Caco-2 (cell line): ENCODE measurements around the gene LMO3. TPM values are rescaled to one million over a fixed set of nuclear protein-coding genes. Genes with fewer than 3 reads are reported as not detected.

Experiments used
- BruUV-seq: library from RNA; stranded (reverse); fragments of 400-500 nt; replicated peaks from 2 replicates; lab custom pipeline; 2021; lab: Mats Ljungman, UMichigan
- CTCF ChIA-PET: fragments of 300-600 bp; sonication (Branson Sonifier 250); formaldehyde crosslinking; loops from one replicate; lab custom pipeline; 2022; ENCODE audit warnings: antibody characterized with exemption; lab: Charles Lee
- POLR2A ChIA-PET: fragments of 300-600 bp; sonication (Branson Sonifier 250); formaldehyde crosslinking; loops from one replicate; lab custom pipeline; 2022; ENCODE audit warnings: antibody characterized with exemption; lab: Charles Lee
- DNase-seq, 2 experiments: peaks; one replicate each; pipeline versions ENCODE4 v3.0.0 to v3.0.0-alpha.2; 2020 to 2022
- H3K27me3 ChIP-seq: replicated peaks from 2 replicates; pipeline ENCODE4 v1.6.0; 2011; ENCODE audit warnings: low read length; ENCODE audit not compliant: control insufficient read depth, insufficient read depth
- H3K36me3 ChIP-seq: 2 replicates; pipeline ENCODE4 v1.5.1; 2011; ENCODE audit warnings: low read length; ENCODE audit not compliant: control insufficient read depth, insufficient read depth
- H3K4me1 ChIP-seq: fragments of 250-450 bp; sonication (Bioruptor Pico); 2 replicates; pipeline ENCODE4 v1.5.1; 2020; ENCODE audit warnings: mild to moderate bottlenecking
- H3K4me3 ChIP-seq: 2 replicates; pipeline ENCODE4 v1.5.1; 2011; ENCODE audit warnings: low read depth, mild to moderate bottlenecking, control low read depth, low read length
- H3K9me3 ChIP-seq: fragments of 250-450 bp; sonication (Bioruptor Pico); 2 replicates; pipeline ENCODE4 v1.5.1; 2020; ENCODE audit warnings: mild to moderate bottlenecking, moderate library complexity
- H3K27ac Mint-ChIP-seq: one replicate; pipeline ENCODE4 v1.8.0; 2022; ENCODE audit warnings: mixed read lengths; ENCODE audit not compliant: unreplicated experiment
- H3K27me3 Mint-ChIP-seq: one replicate; pipeline ENCODE4 v1.8.0; 2022; ENCODE audit warnings: mixed read lengths; ENCODE audit not compliant: insufficient read depth, unreplicated experiment
- H3K36me3 Mint-ChIP-seq: one replicate; pipeline ENCODE4 v1.8.0; 2022; ENCODE audit warnings: mild to moderate bottlenecking, mixed read lengths; ENCODE audit not compliant: insufficient read depth, unreplicated experiment
- H3K4me1 Mint-ChIP-seq: one replicate; pipeline ENCODE4 v1.8.0; 2022; ENCODE audit warnings: low read depth, mixed read lengths; ENCODE audit not compliant: unreplicated experiment
- H3K4me3 Mint-ChIP-seq: one replicate; pipeline ENCODE4 v1.8.0; 2022; ENCODE audit warnings: mild to moderate bottlenecking, moderate library complexity, mixed read lengths; ENCODE audit not compliant: unreplicated experiment
- H3K9me3 Mint-ChIP-seq: one replicate; pipeline ENCODE4 v1.8.0; 2022; ENCODE audit warnings: mixed read lengths; ENCODE audit not compliant: unreplicated experiment
- intact Hi-C: fragments of 100-400 bp; cut with micrococcal nuclease; formaldehyde crosslinking; loops from one replicate; pipeline ENCODE4 v1.10.0; 2022; ENCODE audit not compliant: unreplicated experiment
- total RNA-seq: library from RNA; stranded (reverse); gene quantifications from 2 replicates; pipeline ENCODE4 v1.2.3, GENCODE V29; 2022
- TF ChIP-seq, protein P1 (sequence below), 2 experiments: fragments of 200-600 bp in 1 of 2; IDR thresholded peaks; 1 replicate in 1 of 2; 2 replicates in 1 of 2; pipeline versions ENCODE4 v1.5.1 to v1.8.0; 2011 to 2022; ENCODE audit warnings: antibody characterized with exemption in 1 of 2, control low read depth in 1 of 2, inconsistent platforms in 1 of 2, low read depth in 1 of 2, low read length in 1 of 2, mild to moderate bottlenecking in 1 of 2, moderate library complexity in 1 of 2; ENCODE audit not compliant: insufficient read depth in 1 of 2, severe bottlenecking in 1 of 2, unreplicated experiment in 1 of 2

Gene LMO3
- total RNA-seq, 1 experiment from 2014 or later = not detected

DNA sequence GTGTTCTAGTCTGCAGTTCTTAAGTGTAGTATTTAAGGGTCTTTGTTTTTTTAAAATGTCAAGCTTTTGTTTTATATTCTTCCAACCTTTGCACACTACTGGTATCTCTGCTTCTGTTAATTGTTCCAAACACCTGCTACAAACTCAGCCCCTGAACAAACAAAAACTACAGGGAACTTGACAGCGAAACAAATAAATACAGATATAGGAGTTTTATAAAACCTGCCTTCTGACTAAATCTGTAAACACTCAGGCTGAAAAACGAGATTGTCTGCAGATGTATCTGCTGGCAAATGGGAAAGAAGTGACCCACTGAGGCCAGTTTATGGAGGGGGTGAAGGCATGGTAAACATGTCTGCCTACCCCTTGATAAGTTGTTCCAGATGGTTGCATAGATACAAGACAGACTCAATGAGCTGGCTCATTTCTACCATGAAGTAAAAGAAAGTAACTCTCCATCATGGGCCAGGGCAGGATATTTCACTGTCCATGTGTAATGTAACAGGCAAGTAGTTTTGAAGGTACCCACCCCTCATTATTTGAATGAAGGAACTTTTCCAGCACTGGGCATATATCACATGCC is 75.6 kb downstream of the LMO3 start:
- no TSS peak for BruUV-seq
- intact Hi-C loops = no loop called here
- POLR2A ChIA-PET = no interaction called here

DNA sequence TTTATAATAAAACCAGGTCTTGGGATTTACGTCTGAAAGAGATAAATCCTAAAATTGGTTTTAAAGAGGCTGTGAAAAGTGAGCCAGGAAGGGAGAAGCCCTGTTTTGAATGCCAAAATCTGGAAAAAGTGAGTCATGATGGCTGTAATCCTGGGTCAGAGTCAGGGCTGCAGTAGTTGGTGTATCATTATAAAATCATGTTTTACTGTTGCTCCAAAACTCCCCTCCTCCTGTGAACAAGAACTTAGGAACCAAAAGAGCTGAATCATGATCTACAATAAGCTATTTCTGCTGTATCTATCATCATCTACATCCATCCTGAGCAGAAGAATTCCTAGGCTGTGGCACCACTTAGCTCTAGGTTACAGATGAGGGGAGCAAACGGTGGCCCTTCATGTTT is 79.3 kb downstream of the LMO3 start:
- ChIA-PET POLR2A (no interaction called here), CTCF (no interaction called here)
- H3K4me1 ChIP-seq = peaks cover 8% of the 10 kb centered on the region; the same call in 1 of the 2 replicates
- BruUV-seq = no TSS peak
- no peak overlapping the region for H3K4me3 ChIP-seq
- H3K27me3 ChIP-seq = no peaks in the 10 kb centered on the region
- DNase-seq = no peak
- Mint-ChIP-seq H3K4me3 (no peak overlapping the region), H3K4me1 (no peaks in the 10 kb centered on the region), H3K9me3 (no peaks in the 10 kb centered on the region), H3K27ac (no peak overlapping the region), H3K27me3 (peaks cover 3% of the 10 kb centered on the region), H3K36me3 (no peaks in the 10 kb centered on the region)
- intact Hi-C loops = no loop called here
- H3K9me3 ChIP-seq = no peaks in the 10 kb centered on the region
- TF ChIP-seq, protein P1, sequence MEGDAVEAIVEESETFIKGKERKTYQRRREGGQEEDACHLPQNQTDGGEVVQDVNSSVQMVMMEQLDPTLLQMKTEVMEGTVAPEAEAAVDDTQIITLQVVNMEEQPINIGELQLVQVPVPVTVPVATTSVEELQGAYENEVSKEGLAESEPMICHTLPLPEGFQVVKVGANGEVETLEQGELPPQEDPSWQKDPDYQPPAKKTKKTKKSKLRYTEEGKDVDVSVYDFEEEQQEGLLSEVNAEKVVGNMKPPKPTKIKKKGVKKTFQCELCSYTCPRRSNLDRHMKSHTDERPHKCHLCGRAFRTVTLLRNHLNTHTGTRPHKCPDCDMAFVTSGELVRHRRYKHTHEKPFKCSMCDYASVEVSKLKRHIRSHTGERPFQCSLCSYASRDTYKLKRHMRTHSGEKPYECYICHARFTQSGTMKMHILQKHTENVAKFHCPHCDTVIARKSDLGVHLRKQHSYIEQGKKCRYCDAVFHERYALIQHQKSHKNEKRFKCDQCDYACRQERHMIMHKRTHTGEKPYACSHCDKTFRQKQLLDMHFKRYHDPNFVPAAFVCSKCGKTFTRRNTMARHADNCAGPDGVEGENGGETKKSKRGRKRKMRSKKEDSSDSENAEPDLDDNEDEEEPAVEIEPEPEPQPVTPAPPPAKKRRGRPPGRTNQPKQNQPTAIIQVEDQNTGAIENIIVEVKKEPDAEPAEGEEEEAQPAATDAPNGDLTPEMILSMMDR (IDR thresholded peaks at IDR 0.05; ENCODE audit: insufficient read depth in 1 of 2, low read depth in 1 of 2, low read length in 1 of 2, severe bottlenecking in 1 of 2, unreplicated experiment in 1 of 2) = no peak
- H3K36me3 ChIP-seq = no peaks in the 10 kb centered on the region

More for the DNA sequence above, 75.6 kb downstream of the LMO3 start:
- TF ChIP-seq, protein P1 (IDR thresholded peaks at IDR 0.05; ENCODE audit: insufficient read depth in 1 of 2, low read depth in 1 of 2, low read length in 1 of 2, severe bottlenecking in 1 of 2, unreplicated experiment in 1 of 2) = no peak
- Mint-ChIP-seq H3K27me3 (peaks cover 5% of the 10 kb centered on the region), H3K36me3 (no peaks in the 10 kb centered on the region), H3K4me1 (no peaks in the 10 kb centered on the region), H3K4me3 (no peak overlapping the region), H3K9me3 (no peaks in the 10 kb centered on the region), H3K27ac (no peak overlapping the region)
- H3K9me3 ChIP-seq = no peaks in the 10 kb centered on the region
- H3K4me1 ChIP-seq = no peaks in the 10 kb centered on the region
- no peak for DNase-seq
- H3K4me3 ChIP-seq = no peak overlapping the region
- H3K27me3 ChIP-seq = no peaks in the 10 kb centered on the region
- no peaks in the 10 kb centered on the region for H3K36me3 ChIP-seq
- CTCF ChIA-PET = no interaction called here

DNA sequence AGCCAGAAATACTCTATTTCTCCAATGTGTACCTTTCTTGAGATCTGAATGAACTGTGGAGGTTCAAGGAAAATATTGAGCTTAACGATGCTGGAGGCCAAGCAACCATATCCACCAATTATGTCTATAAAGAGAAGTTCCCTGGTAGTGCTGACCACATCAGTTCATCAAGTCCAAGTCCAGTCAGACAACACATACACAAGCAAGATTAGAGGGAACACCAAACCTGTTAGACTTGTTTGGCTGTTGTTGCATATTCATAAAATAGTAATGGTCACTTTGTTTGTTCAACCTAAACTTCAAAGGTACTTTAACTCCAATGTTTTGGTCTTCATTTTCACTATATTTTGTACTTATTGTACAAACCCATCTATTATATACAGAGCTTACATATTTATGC is 81.6 kb downstream of the LMO3 start:
- Mint-ChIP-seq H3K27ac (no peak overlapping the region), H3K9me3 (no peaks in the 10 kb centered on the region), H3K4me1 (no peaks in the 10 kb centered on the region), H3K27me3 (peaks cover 3% of the 10 kb centered on the region), H3K4me3 (no peak overlapping the region), H3K36me3 (no peaks in the 10 kb centered on the region)
- ChIA-PET CTCF (no interaction called here), POLR2A (no interaction called here)
- no peaks in the 10 kb centered on the region for H3K27me3 ChIP-seq
- no TSS peak for BruUV-seq
- DNase-seq = peak in 1 of 2 experiments; percentile 12
- intact Hi-C loops = no loop called here
- H3K4me3 ChIP-seq = no peak overlapping the region
- no peaks in the 10 kb centered on the region for H3K9me3 ChIP-seq
- no peaks in the 10 kb centered on the region for H3K36me3 ChIP-seq
- TF ChIP-seq, protein P1 (IDR thresholded peaks at IDR 0.05; ENCODE audit: insufficient read depth in 1 of 2, low read depth in 1 of 2, low read length in 1 of 2, severe bottlenecking in 1 of 2, unreplicated experiment in 1 of 2) = no peak
- peaks cover 8% of the 10 kb centered on the region; the same call in 1 of the 2 replicates for H3K4me1 ChIP-seq
